ENCODE measurements around the gene ACO1.

ACO1 gene

GRCh38 chr9:32384002-32384363 lies 460 bp upstream of the ACO1 start:
- no peak for ATAC-seq

- ATAC-seq, result no peak
Measured at GRCh38 chr9:32385152-32385884, 875 bp downstream of the ACO1 start.

DNA sequence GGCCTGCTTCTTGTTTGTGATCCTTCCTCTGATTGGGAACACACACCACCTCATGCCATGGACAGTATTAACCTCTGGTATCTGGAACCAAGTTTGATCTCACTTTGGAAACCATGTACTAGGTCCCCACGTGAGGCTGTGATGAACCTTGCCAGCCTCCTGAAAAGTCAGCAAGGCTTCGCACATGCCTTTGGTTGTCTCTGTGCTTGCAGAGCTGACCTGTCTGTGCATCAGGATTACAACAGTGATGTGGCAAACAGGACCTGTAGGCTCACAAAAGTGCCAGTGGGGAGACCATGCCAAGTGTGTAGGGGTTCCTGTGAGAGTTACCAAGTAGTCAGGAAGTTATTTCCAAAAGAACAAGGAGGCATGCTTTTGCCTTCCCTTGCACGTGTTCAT lies 1.4 kb downstream of the ACO1 start:
- no peak for ATAC-seq

GRCh38 chr9:32387256-32387655 lies 2.8 kb downstream of the ACO1 start:
- no peak for ATAC-seq

- no peak for ATAC-seq
Measured at GRCh38 chr9:32389365-32389764, 4.9 kb downstream of the ACO1 start.

DNA sequence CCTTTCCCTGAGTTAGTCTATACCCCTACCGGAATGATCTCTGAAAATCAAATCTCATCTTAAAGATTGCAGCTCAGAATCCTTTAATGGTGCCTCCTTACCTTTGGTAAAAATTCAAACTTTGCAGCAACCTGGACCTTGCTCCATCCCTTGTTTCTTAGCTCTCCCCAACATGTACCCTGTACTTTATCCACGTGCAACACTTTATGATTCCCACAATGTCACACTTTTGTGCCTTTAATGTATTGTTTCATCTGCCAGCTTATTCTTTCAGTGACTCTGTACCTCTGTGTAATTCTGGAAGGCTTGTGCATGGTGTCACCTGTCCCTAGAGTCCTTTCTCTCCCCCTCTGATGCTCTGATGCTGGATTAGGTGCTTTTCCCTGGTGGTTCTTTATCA lies 9.5 kb downstream of the ACO1 start:
- no peak for ATAC-seq

DNA sequence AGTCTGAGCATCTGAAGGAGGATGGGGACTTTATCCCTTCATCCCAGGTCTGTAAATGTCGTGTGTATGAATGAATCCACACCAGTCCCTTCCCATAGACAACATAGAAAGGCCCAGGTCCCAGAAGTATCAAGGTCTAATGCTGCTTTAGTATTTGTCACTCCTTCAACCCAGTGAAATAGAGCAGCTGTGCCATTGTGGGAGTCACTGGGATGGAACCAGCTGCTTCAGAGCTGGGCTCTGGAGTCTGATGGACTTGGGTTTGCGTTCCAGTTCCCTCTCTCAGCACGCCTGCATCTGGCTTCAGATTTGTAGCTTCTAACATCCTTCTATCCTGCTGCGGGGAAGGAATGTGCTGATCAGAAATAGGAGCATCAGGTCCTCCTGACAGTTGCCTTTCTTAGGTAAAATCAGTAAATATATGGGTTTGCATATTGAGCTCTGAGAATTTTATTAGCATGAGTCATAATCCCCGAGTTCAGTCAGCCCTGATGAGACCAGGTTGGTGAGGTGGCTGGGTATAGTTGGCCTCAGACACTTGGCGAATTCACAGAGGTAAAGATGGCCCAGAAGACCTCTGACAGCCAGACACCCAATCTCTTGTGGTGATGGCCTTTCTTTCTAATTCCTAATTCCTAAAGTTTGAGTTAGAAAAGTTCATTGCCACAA lies 10.1 kb downstream of the ACO1 start:
- peak; percentile 35 to 36 for ATAC-seq

DNA sequence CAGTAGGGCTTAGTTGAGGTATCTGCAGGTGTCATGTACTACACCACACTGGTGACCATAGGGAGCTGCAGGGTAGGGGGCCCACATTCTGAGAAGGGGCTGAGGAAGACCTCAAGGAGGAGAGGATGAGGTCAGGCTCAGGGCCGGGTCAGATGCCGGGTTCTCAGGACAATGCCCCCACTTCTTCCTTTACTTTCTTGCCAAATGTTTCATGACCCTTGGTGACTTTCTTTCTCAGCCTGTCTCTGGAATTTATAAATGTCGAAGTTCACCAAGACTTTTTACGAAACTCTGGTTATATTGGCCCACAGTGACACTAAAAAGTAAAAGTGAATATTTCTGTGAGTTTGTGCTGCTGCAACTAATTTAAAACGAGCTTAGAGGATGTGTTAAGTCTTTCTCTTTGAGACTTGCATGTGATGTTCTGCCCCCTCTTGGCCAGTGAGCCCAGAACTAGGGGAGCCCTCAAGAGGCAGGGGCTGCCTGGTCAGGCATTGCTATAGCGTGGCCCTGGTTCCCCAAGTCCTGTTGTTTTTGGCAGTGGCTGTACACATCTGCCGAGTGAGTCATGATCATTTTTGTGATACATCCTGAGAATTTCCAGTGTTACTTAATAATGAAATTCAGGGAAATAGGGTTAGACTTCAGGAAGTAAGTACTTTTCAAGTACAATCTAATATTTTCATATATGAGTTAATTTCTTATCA lies 11.2 kb downstream of the ACO1 start:
- no peak for ATAC-seq

DNA sequence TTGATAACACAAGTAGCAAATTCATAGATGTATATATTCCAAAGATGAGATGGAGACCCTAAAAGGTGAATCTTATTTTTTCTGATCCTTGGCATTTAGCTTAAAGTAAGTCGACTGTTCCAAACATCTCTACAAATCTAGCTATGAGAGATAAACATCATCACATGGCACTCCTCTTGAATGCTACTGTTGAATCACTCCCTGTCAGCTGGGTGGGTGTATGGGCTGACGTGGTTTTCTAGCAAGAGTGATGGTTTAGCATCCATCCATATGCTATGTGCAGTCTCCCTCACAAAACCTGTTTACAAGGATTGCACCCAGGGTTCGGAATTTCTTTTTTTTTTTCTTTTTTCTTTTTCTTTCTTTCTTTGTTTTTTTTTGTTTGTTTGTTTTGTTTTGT lies 13.8 kb downstream of the ACO1 start:
- no peak for ATAC-seq

- ATAC-seq, result no peak
Measured at GRCh38 chr9:32399110-32399815, 14.8 kb downstream of the ACO1 start.

DNA sequence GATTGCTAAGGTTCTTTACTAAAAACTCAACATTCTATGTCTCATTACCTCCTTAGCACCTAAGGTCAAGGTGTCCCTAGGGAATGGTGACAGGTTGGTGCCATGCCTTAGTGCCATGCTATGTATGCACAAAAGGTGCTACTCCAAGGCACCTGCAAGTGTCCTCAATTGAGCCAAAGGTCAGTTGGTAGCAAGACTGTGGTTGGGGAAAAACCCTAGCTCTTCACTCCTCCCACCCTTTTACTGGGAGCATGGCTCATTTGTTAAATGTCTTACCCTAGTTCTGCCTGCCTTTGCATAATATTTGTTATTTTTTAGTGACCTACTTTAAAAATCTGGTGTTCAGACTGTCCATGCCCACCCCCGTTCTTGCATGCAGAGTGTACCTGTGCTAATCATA lies 17.0 kb downstream of the ACO1 start:
- ATAC-seq, result no peak

DNA sequence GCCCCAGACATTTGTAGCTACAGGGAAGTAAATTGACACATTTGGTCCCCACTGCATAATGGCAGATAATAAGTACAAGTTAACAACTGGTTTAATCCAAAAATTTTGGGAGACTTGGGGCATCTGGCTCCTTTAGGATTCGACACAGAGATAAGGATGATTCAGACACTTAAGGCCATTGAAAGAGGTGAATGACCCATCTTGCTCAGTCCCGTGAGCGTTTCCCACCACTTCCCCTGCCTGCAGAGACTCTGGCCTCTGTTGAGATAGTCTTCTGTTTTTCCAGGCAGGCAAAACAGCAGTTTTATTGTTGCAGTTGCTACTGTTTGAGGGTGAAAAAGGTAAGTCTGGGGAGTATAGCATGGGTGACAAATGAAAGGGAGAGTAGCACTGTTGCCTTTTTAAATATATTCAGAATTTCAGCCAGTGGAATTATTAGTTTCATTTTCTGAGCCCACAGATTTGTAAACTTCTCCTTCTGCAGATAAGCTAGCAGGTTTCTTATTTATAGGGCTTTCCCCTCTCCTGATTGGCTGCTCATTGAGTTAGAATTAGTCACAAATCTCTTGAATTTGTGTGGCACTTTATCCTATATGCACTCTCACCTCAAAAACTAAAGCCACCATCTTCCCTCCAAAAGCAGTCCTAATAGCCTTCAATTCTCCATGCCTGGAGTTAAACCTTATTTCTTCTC lies 19.3 kb downstream of the ACO1 start:
- no peak for ATAC-seq

- ATAC-seq, result no peak
Measured at GRCh38 chr9:32404402-32404801, 20.0 kb downstream of the ACO1 start.

DNA sequence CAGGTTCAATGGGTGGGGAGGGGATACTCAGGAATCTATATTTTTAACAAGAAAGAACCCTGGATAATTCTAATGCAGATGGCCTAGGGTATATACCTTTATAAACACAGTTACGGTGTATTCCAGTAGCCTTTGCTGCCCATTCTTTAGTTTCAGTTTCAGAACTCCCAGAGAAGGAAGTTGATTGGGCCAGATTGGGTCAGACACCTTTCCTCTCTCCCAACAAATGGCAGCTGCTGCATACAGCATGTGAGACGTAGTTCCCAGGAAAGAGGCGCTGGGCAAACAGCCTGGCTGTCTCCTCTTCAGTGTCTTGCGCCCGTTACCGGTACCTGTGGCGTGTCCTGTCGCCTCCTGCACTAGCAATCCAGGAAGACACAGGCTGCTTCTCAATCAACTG lies 20.4 kb downstream of the ACO1 start:
- ATAC-seq, result no peak

DNA sequence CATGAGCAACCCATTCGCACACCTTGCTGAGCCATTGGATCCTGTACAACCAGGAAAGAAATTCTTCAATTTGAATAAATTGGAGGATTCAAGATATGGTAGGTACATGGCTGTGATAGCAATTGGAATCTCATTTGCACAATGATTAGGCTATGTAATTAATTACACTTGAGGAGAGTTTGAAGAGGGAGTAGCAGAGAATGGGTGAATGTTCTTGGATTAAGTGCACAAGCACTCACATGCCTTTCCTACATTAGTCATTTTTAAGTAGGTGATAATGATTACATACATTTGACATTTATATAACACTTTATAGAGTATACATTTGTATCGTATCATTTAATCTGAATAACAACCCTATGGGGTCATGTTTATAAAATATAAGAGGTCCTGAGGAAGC lies 21.1 kb downstream of the ACO1 start:
- no peak for ATAC-seq

- ATAC-seq, result no peak
Measured at GRCh38 chr9:32406046-32406445, 21.6 kb downstream of the ACO1 start.

DNA sequence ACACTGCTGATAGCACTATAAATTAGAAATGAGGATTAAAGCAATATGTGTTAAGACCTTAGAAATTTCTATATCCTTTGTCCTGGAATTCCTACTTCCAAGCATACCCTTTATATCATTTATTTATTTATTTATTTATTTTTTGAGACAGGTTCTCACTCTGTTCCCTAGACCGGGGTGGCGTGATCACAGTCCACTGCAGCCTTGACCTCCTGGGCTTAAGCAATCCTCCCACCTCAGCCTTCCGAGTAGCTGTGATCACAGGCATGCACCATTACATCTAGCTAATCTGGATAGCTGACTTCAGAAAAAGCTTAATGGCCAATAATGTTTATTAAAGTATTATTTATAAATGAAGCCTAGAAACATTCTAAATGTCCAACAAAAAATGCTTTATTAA lies 27.3 kb downstream of the ACO1 start:
- ATAC-seq, result no peak

- no peak for ATAC-seq
Measured at GRCh38 chr9:32412440-32412839, 28.0 kb downstream of the ACO1 start.

DNA sequence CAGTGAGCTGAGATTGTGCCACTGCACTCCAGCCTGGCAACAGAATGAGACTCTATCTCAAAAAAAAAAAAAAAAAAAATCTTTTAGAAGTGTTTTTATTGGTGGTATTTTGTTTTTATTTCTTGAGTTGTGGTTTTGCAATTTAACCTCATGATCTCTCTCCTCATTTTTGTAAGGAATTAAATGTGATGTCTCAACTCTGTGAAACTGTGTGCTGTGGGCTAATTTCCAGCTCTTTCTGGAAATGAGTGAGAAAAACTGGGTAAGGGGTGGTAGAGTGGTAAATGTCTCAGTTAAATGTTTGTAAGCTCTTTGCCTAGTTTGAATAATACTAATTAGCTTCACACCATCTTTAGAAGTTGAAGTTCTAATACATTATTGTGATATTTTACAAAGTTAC lies 29.0 kb downstream of the ACO1 start:
- no peak for ATAC-seq

- no peak for ATAC-seq
Measured at GRCh38 chr9:32414856-32415255, 30.4 kb downstream of the ACO1 start.

GRCh38 chr9:32419921-32420320 lies 35.5 kb downstream of the ACO1 start:
- no peak for ATAC-seq

- ATAC-seq, result no peak
Measured at GRCh38 chr9:32422237-32422806, 37.9 kb downstream of the ACO1 start.

DNA sequence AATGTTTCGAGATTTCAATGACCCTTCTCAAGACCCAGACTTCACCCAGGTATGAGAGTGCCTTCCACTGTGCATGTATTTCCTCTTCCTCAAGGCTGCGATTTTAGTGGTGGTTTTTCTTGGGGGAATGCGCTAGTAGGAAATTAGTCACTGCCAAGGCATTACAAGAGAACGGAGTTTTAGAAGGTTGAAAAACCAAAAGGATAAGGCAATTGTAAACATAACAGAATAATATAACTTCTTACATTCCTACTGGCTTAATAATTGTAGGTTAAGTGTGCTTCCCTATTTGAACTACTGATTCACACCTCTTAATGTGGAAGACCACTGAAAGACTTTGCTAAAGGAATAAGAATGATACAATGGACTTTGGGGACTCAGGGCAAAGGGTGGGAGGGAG lies 38.9 kb downstream of the ACO1 start:
- no peak for ATAC-seq
